NCI-H2081 treated with DMSO at 0.1 percent for 48 hours (cell line): ENCODE measurements around the gene OCLN.
"Not testable (repeated sequence)": the region's sequence is repeated elsewhere in the genome, so short reads cannot be mapped to it uniquely, and the experiment has no call there.

Experiments
- DNase-seq: peaks from one replicate; lab custom pipeline; 2025; lab: John Stamatoyannopoulos, UW

The OCLN gene

GRCh38 chr5:69492391-69492922 is at the start of gene OCLN:
TSS of gene OCLN (plus strand) at chr5:69492790. CDS start at chr5:69504245, 11,455 bp downstream.
- no peak for DNase-seq

DNA sequence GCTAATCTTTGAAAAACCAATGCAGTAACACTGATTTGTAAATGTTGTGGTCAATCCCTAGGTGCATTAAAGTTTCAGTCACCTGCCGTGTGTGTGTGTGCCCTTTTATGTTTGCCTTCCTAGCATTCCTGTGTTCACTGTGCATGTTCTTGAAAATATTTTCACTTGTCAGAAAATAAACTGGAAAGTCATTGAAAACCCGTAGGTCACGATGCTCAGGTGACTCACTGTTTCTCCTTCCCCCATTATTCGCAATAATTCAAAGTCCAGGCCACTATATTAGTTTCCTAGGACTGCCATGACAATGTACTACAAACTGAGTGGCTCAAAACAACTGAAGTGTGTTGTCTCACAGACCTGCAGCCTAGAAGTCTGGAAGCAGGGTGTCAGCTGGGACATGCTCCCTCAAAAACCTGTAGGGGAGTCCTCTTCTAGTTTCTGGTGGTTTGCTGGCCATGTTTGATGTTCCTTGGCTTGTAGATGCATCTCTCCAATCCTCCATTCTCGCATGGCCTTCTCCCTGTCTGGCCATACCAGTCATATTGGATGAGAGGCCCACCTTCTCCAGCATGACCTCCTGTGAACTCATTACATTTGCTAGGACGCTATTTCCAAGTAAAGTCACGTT is 48.3 kb upstream of the OCLN start:
- no peak for DNase-seq

GRCh38 chr5:69449511-69449910 is 43.1 kb upstream of the OCLN start:
- no peak for DNase-seq

DNA sequence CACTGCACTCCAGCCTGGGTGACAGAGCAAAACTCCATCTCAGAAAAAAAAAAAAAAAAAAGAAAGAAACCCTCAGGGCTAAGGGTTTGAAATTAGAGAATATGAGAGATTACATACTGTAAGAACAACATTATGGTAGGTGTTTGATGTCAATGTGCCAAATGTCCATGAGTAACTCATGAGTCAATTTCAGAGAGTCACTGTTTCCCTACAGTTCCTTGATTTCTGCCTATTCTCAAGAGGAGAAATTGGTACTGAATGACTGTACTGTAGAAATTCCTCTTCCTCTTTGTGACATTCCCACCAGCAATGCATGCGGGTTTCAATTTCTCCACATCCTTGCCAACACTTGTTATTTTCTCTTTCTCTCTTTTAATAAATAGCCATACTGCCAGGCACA is 42.5 kb upstream of the OCLN start:
- no peak for DNase-seq

DNA sequence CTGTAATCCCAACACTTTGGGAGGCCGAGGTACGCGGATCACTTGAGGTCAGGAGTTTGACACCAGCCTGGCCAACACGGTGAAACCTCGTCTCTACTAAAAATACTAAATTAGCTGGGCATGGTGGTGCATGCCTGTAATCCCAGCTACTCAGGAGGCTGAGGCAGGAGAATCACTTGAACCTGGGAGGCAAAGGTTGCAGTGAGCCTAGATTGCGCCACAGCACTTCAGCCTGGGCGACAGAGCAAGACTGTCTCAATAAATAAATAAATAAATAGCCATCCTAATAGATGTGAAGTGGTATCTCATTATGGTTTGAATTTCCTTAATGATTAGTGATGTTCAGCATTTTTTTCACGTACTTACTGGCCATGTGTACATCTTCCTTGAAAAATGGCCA is 42.1 kb upstream of the OCLN start:
- DNase-seq = not testable (repeated sequence)

DNA sequence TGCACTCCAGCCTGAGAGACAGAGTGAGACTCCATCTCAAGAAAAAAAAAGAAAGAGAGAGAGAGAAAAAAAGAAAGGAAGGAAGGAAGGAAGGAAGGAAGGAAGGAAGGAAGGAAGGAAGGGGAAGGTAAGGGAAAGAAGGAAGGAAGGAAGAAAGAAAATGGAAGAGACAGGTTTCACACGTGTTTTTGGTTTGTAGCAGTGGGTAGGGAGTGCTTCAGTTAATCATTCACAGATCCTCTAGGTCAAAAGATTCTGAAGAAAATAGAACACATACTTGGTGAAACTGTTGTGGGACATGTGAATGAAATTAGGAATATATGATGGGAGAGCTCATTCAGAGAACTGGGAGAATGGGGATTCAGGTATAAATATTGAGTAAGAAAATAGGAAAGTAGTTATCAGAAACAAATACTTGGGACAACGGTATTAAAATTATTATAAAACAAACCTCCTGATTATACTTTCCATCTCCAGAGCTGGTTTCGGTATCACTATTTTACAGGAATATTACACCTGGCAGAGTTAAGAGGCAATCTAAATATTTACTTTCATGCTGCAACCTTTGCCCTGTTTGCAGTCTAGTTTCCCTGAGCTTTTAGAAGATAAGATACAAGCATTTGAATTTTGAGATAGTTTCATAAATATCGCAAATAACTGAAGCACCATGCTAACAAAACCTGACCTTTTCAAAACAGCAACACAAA is 40.5 kb upstream of the OCLN start:
- no peak for DNase-seq

DNA sequence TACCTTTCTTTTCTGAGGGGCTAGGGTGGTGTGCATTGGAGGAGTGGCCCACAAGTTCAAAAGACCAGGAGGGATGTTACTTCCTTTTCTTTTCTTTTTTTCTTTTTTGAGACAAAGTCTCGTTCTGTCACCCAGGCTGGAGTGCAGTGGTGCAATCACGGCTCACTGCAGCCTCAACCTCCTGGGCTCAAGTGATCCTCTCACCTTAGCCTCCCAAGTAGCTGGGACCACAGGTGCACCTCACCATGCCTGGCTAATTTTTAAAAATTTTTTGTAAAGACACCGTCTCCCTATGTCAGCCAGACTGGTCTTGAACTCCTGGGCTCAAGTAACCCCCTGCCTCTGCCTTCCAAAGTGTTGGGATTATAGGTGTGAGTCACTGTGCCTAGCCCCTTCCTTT is 39.1 kb upstream of the OCLN start:
- DNase-seq = not testable (repeated sequence)

DNA sequence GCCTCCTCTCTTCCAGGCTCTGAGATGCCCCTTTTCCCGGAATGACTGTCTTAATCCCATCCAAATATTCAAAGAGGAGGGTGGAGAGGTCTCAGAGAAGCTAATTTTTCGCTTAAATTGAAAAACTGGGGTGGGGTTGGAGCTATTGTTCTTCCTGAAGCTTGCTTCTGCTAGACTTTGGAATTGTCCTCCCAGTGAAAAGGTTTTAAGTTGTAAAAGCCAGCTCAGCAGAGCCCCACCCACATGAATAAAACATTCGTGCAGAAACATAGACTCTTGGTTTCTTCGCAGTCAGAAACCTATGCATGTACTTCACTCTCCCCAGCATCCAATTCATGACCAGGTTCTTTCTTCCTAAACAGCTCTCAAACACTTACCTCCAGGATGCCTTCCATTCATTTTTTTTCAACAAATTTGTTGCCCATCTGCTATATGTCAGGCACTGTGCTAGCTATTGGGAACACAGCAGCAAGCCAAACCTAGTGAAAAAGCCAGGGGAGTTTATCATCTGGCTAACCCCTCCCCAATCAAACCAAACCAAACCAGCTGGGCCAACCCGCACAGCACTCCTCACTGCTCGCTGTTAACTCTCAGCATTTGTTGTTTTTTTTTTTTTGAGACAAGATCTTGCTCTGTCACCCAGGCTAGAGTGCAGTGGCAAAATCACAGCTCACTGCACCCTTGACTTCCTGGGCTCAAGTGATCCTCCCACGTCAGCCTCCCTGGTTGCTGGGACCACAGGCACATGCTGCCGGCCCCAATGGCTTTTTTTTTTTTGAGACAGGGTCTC is 37.9 kb upstream of the OCLN start:
- no peak for DNase-seq

DNA sequence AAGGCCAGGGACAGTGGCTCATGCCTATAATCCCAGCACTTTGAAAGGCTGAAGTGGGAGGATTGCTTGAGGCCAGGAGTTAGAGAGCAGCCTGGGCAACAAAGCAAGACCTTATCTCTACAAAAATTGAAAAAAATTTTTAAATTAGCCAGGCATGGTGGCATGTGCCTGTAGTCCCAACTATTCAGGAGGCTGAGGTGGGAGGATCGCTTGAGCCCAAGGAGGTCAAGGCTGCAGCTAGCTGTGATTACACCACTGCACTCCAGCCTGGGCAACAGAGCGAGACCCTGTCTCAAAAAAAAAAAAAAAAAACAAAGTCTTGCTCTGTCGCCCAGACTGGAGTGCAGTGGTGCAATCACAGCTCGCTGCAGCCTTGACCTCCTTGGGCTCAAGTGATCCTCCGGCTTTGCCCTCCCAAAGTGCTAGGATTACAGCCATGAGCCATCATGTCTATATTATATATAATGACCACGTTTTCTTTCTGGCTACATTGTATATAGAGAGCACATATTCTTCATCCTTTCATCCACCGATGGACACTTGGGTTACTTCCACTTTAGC is 37.1 kb upstream of the OCLN start:
- not testable (repeated sequence) for DNase-seq

GRCh38 chr5:69462170-69462569 is 30.4 kb upstream of the OCLN start:
- DNase-seq = no peak

DNA sequence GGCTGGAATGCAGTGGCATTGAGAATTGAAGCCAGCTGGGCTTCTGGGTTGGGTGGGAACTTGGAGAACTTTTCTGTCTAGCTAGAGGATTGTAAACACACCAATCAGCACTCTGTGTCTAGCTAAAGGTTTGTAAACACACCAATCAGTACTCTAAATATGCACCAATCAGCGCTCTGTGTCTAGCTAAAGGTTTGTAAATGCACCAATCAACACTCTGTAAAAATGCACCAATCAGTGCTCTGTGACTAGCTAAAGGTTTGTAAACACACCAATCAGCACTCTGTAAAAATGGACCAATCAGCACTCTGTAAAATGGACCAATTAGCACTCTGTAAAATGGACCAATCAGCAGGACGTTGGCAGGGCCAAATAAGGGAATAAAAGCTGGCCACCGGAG is 26.2 kb upstream of the OCLN start:
- not testable (repeated sequence) for DNase-seq

DNA sequence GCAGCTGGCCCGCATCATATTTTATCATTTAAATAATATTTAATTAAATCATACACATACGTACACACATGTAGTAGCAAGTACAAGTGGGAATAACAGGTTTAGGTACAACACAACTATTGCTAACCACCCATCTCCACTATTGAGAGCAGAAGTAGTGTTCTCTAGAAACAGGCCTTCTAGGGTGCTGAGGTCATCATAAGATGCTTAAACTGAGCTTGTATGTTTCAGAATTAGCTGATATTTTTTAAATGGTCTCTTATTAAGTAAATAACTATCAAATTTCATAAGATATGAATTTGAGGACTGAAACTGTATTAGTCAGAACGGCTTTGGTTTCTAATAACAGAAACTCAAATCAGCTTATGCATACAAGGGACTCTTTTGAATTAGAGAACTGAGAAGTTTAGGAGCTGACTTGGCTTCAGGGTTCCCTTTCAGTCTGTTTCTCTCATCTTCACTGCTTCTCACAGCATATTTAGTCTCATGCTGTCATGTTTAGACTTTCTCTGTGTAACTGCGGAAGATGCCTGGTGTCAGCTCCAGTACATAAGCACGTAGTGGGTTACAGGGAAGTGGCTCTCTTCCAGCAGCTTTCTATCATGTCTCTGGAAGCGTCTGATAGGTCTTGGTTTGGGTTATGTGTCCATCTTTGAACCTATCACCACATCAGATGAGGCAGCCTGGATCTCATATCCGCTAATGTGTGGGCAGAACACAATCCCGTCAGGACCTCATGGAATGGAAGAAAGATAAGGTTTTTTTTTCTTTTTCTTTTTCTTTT is 25.0 kb upstream of the OCLN start:
- no peak for DNase-seq

DNA sequence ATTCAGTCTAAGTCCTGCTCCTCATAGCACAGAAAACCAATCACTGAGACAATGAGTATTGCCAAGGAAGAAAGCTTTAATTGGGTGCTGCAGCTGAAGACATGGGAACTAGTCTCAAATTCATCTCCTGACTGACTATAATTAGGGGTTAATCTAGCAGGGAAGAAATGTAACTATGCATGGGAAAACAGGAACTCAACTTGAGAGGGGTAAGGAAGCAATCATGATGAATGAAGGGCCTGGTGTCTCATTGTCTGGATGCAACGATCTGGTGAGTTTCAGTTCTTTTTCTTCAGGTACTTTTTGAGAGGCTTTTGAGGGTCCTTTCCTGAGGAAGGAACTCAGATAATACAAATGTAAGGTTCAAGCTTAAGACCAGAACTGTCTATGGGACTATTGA is 24.0 kb upstream of the OCLN start:
- DNase-seq = no peak

- not testable (repeated sequence) for DNase-seq
Measured at GRCh38 chr5:69471516-69471915, 21.1 kb upstream of the OCLN start.

DNA sequence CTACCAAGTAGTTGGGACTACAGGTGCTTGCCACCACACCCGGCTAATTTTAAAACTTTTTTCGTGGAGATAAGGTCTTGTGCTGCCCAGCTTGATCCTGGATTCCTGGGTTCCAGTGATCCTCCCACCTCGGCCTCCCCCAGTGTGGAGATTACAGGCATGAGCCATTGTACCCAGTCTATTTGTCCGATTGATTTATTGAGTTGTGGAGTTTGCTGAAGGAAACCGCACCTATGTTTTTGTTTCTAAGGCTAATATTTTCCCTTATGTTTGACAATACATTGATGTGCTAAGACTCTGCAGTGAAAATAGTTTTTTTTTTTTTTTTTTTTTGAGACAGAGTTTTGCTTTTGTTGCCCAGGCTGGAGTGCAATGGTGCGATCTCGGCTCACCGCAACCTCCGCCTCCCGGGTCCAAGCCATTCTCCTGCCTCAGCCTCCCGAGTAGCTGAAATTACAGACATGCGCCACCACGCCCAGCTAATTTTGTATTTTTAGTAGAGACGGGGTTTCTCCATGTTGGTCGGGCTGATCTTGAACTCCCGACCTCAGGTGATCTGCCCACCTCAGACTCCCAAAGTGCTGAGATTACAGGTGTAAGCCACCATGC is 20.0 kb upstream of the OCLN start:
- DNase-seq = not testable (repeated sequence)

- no peak for DNase-seq
Measured at GRCh38 chr5:69477170-69477569, 15.4 kb upstream of the OCLN start.

GRCh38 chr5:69478296-69478695 is 14.3 kb upstream of the OCLN start:
- DNase-seq = not testable (repeated sequence)

DNA sequence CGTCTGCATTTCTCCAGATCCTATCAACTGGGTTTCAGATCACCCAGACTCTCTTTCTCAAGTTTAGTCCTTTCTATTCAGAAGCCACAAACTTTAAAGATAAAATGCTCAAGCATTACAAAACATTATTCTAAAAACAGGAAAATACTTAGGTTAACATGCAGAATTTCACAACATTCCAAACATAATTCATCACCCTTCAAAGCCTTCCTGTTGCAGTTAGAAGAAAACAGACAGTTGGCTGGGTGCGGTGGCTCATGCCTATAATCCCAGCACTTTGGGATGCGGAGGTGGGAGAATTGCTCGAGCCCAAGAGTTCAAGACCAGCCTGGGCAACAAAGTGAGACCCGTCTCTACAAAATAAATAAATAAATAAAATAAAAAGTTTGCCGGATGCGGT is 7.7 kb upstream of the OCLN start:
- DNase-seq = no peak

GRCh38 chr5:69485471-69485870 is 7.1 kb upstream of the OCLN start:
- no peak for DNase-seq

- no peak for DNase-seq
Measured at GRCh38 chr5:69489246-69489645, 3.3 kb upstream of the OCLN start.

DNA sequence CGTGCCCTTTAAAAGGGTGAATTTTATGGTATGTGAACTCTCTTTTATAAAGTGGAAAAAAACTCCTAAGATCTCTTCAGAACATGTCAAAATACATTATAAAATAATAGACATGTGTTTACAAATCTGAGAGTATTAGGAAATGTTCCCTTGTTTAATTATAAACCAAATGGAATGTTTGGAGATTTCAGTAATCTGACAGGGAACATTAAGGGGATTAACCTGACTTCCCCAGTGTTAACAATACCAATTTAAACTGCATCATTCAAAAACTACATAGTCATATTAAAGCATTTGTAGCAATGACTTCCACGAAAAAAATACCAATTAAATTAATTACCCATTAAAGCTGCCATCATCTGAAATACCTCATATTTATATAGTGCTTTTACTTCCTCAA is 1.6 kb upstream of the OCLN start:
- DNase-seq = no peak
